ENCODE results near the gene PHLDB2. TPM values are rescaled to one million over a fixed set of nuclear protein-coding genes. Genes with fewer than 3 reads are reported as not detected.

Gene PHLDB2
- total RNA-seq, 2 donors from 2014 or later, result 25.9 to 26.4 TPM

- WGBS, 2 donors, result 90 to 91% methylated on average over 3 of the region's 3 CpGs
- no peaks in the 10 kb centered on the region for H3K9me3 ChIP-seq
- no peak overlapping the region for H3K4me3 ChIP-seq
- no peak overlapping the region for H3K27ac ChIP-seq
- TF ChIP-seq POLR2A (IDR thresholded peaks at IDR 0.05) (no peak), CTCF (IDR thresholded peaks at IDR 0.05) (no peak)
- H3K36me3 ChIP-seq (replicated peaks in 1 of 2; ENCODE audit: insufficient read depth in 1 of 2, low read depth in 2 of 2), result no peaks in the 10 kb centered on the region
- H3K27me3 ChIP-seq, result no peaks in the 10 kb centered on the region
- ATAC-seq (no peak), DNase-seq (no peak)
- no peaks in the 10 kb centered on the region for H3K4me1 ChIP-seq
- intact Hi-C loops (cut with DNase I), result no loop called here
Measured at GRCh38 chr3:111956449-111956848, 97.4 kb downstream of the PHLDB2 start.

DNA sequence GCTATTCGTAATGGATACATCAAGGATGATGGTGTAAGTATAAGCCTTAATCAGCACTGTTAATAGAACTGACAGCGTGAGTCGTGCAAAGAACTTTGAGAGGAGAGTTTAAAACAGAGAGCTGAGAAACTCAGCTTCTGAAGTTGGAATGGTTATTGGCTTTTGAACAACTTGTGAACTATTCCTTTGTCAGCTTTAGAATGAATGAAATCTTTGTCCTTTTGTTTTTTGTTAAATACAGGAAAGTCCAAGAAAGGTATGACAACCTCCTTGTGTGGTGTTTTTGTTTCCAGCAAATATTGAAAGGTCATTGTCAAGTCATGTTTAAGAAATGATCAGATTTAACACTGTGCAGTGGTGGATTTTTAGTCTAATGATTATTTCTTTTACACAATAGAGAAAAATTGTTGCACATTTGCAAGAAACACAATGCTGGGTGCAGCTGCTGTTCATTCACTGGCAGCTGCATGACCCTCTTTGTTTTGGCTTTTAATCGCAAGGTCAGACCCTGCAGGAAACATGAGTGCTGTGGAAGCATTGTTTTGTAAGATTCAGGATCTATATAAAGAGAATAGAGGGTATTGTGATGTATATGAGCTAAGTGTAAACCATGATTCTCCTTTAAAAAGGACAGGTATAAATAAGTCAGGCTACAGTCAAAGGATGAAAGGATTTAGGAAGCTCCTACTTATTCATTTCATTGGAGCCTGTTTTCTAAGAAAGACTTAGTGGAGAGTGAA, 98.1 kb downstream of the PHLDB2 start:
- no peak overlapping the region for H3K27ac ChIP-seq
- ATAC-seq, result no peak
- peak in 1 of 4 donors; percentile 24 for DNase-seq
- no peaks in the 10 kb centered on the region for H3K36me3 ChIP-seq (replicated peaks in 1 of 2; ENCODE audit: insufficient read depth in 1 of 2, low read depth in 2 of 2)
- no peaks in the 10 kb centered on the region for H3K4me1 ChIP-seq
- intact Hi-C loops (cut with DNase I), result no loop called here
- H3K4me3 ChIP-seq, result no peak overlapping the region
- H3K27me3 ChIP-seq, result no peaks in the 10 kb centered on the region
- WGBS, 2 donors, result 49 to 82% methylated on average over 4 of the region's 4 CpGs
- H3K9me3 ChIP-seq, result no peaks in the 10 kb centered on the region
- TF ChIP-seq CTCF (IDR thresholded peaks at IDR 0.05), result no peak
- TF ChIP-seq POLR2A (IDR thresholded peaks at IDR 0.05), result no peak

- intact Hi-C loops (cut with DNase I), result no loop called here
- Histone ChIP-seq H3K27me3 (no peaks in the 10 kb centered on the region), H3K4me1 (no peaks in the 10 kb centered on the region), H3K36me3 (replicated peaks in 1 of 2; ENCODE audit: insufficient read depth in 1 of 2, low read depth in 2 of 2) (no peaks in the 10 kb centered on the region), H3K27ac (no peak overlapping the region), H3K4me3 (no peak overlapping the region), H3K9me3 (no peaks in the 10 kb centered on the region)
- WGBS, 2 donors, result 82 to 89% methylated on average over 3 of the region's 3 CpGs
- TF ChIP-seq POLR2A (IDR thresholded peaks at IDR 0.05), result no peak
- TF ChIP-seq CTCF (IDR thresholded peaks at IDR 0.05), result no peak
- DNase-seq, result no peak
- no peak for ATAC-seq
Measured at GRCh38 chr3:111961461-111962164, 102.5 kb downstream of the PHLDB2 start.

GRCh38 chr3:111963424-111963823, 104.4 kb downstream of the PHLDB2 start:
- H3K36me3 ChIP-seq (replicated peaks in 1 of 2; ENCODE audit: insufficient read depth in 1 of 2, low read depth in 2 of 2), result no peaks in the 10 kb centered on the region
- H3K4me1 ChIP-seq, result peaks cover 6% of the 10 kb centered on the region
- H3K27me3 ChIP-seq, result no peaks in the 10 kb centered on the region
- ATAC-seq (no peak), DNase-seq (no peak)
- WGBS, 2 donors, result 80 to 93% methylated on average over 1 of the region's 1 CpG
- no peak overlapping the region for H3K27ac ChIP-seq
- TF ChIP-seq POLR2A (IDR thresholded peaks at IDR 0.05) (no peak), CTCF (IDR thresholded peaks at IDR 0.05) (no peak)
- H3K9me3 ChIP-seq, result no peaks in the 10 kb centered on the region
- H3K4me3 ChIP-seq, result no peak overlapping the region
- intact Hi-C loops (cut with DNase I), result no loop called here

Data from body of pancreas (tissue), 4 donors.